ENCODE data around the gene ZNF512B.
A peak's percentile ranks its signal among the peaks of the same experiment; 100 is the strongest.
"Not testable (repeated sequence)": the region's sequence is repeated elsewhere in the genome, so short reads cannot be mapped to it uniquely, and the experiment has no call there.

ZNF512B gene

GRCh38 chr20:63960654-63961621, 8.8 kb downstream of the ZNF512B start:
- not testable (repeated sequence) for H3K27ac Mint-ChIP-seq, H3K9me3 Mint-ChIP-seq, H3K4me3 Mint-ChIP-seq, DNase-seq, ATAC-seq, H3K27me3 Mint-ChIP-seq
- peaks cover 25% of the 10 kb centered on the region for H3K4me1 Mint-ChIP-seq

GRCh38 chr20:63959699-63960075, 10.0 kb downstream of the ZNF512B start:
- H3K4me1 Mint-ChIP-seq, result peaks cover 33% of the 10 kb centered on the region
- H3K27me3 Mint-ChIP-seq, result no peaks in the 10 kb centered on the region
- H3K27ac Mint-ChIP-seq, result peak overlapping the region in 1 of 2 donors; percentile 27

GRCh38 chr20:63958964-63959698, 10.6 kb downstream of the ZNF512B start:
- no peak for DNase-seq
- Mint-ChIP-seq H3K4me1 (peaks cover 39% of the 10 kb centered on the region), H3K4me3 (peak overlapping the region in 1 of 2 donors; percentile 55), H3K27ac (peak overlapping the region in 1 of 2 donors; percentile 96), H3K9me3 (no peaks in the 10 kb centered on the region), H3K27me3 (no peaks in the 10 kb centered on the region)
- no peak for ATAC-seq

More at GRCh38 chr20:63959699-63960075, 10.0 kb downstream of the ZNF512B start:
- ATAC-seq, result no peak
- Mint-ChIP-seq H3K9me3 (no peaks in the 10 kb centered on the region), H3K4me3 (no peak overlapping the region)
- DNase-seq, result no peak

GRCh38 chr20:63958471-63958870, 11.3 kb downstream of the ZNF512B start:
- H3K27ac Mint-ChIP-seq, result no peak overlapping the region
- H3K4me1 Mint-ChIP-seq, result peaks cover 45% of the 10 kb centered on the region
- peak overlapping the region in 1 of 2 donors; percentile 55 for H3K4me3 Mint-ChIP-seq

GRCh38 chr20:63957690-63958441, 11.9 kb downstream of the ZNF512B start:
- peaks cover 51% of the 10 kb centered on the region for H3K4me1 Mint-ChIP-seq
- no peaks in the 10 kb centered on the region for H3K27me3 Mint-ChIP-seq
- DNase-seq (peak; percentile 38 to 52), ATAC-seq (no peak)
- H3K4me3 Mint-ChIP-seq, result peak overlapping the region; percentile 78 to 90
- H3K27ac Mint-ChIP-seq, result peak overlapping the region in 1 of 2 donors; percentile 85
- H3K9me3 Mint-ChIP-seq, result no peaks in the 10 kb centered on the region

More at GRCh38 chr20:63958471-63958870, 11.3 kb downstream of the ZNF512B start:
- DNase-seq (no peak), ATAC-seq (no peak)
- no peaks in the 10 kb centered on the region for H3K9me3 Mint-ChIP-seq
- H3K27me3 Mint-ChIP-seq, result no peaks in the 10 kb centered on the region

- H3K27me3 Mint-ChIP-seq, result no peaks in the 10 kb centered on the region
- peak overlapping the region; percentile 90 to 96 for H3K27ac Mint-ChIP-seq
- DNase-seq, result peak; percentile 75 to 82
- peak; percentile 65 for ATAC-seq
- no peaks in the 10 kb centered on the region for H3K9me3 Mint-ChIP-seq
- peak overlapping the region; percentile 78 to 90 for H3K4me3 Mint-ChIP-seq
- H3K4me1 Mint-ChIP-seq, result peaks cover 58% of the 10 kb centered on the region
These were observed 12.6 kb downstream of the ZNF512B start for GRCh38 chr20:63957004-63957689.

- Mint-ChIP-seq H3K27me3 (no peaks in the 10 kb centered on the region), H3K27ac (peak overlapping the region; percentile 50 to 96), H3K4me3 (peak overlapping the region; percentile 78 to 90), H3K4me1 (peaks cover 63% of the 10 kb centered on the region), H3K9me3 (no peaks in the 10 kb centered on the region)
- no peak for ATAC-seq
- DNase-seq, result no peak
These were observed 13.1 kb downstream of the ZNF512B start for GRCh38 chr20:63956664-63957003.

- Mint-ChIP-seq H3K27me3 (no peaks in the 10 kb centered on the region), H3K4me3 (peak within 1 kb of the TSS; percentile 83 to 90), H3K27ac (peak within 1 kb of the TSS; percentile 90 to 96), H3K4me1 (peaks cover 68% of the 10 kb centered on the region), H3K9me3 (no peaks in the 10 kb centered on the region)
- DNase-seq, result peak; percentile 87 to 93
- peak; percentile 83 for ATAC-seq
These were observed 13.7 kb downstream of the ZNF512B start, which contains the start of gene UCKL1 for GRCh38 chr20:63955827-63956663. Gene UCKL1, minus strand, starts transcription at chr20:63956416. Its CDS starts 44 bp downstream, at chr20:63956372.

- no peak for DNase-seq
- peak overlapping the region; percentile 65 to 95 for H3K27ac Mint-ChIP-seq
- H3K9me3 Mint-ChIP-seq, result no peaks in the 10 kb centered on the region
- peak; percentile 14 for ATAC-seq
- H3K4me3 Mint-ChIP-seq, result peak overlapping the region; percentile 83 to 90
- H3K27me3 Mint-ChIP-seq, result no peaks in the 10 kb centered on the region
- H3K4me1 Mint-ChIP-seq, result peaks cover 72% of the 10 kb centered on the region
These were observed 14.4 kb downstream of the ZNF512B start for GRCh38 chr20:63955281-63955826.

GRCh38 chr20:63953764-63954429, 15.8 kb downstream of the ZNF512B start:
- Mint-ChIP-seq H3K27ac (no peak overlapping the region), H3K4me3 (peak overlapping the region; percentile 83 to 90), H3K27me3 (no peaks in the 10 kb centered on the region), H3K9me3 (no peaks in the 10 kb centered on the region), H3K4me1 (peaks cover 80% of the 10 kb centered on the region)
- DNase-seq (no peak), ATAC-seq (no peak)

GRCh38 chr20:63952769-63953168, 17.0 kb downstream of the ZNF512B start:
- peak overlapping the region in 1 of 2 donors; percentile 42 for H3K27ac Mint-ChIP-seq
- H3K4me3 Mint-ChIP-seq, result no peak overlapping the region
- H3K4me1 Mint-ChIP-seq, result peaks cover 80% of the 10 kb centered on the region
- DNase-seq (no peak), ATAC-seq (no peak)
- H3K9me3 Mint-ChIP-seq, result no peaks in the 10 kb centered on the region
- H3K27me3 Mint-ChIP-seq, result no peaks in the 10 kb centered on the region

- Mint-ChIP-seq H3K27me3 (no peaks in the 10 kb centered on the region), H3K4me3 (no peak overlapping the region), H3K4me1 (peaks cover 80% of the 10 kb centered on the region), H3K27ac (no peak overlapping the region), H3K9me3 (no peaks in the 10 kb centered on the region)
- no peak for DNase-seq
- ATAC-seq, result no peak
These were observed 17.6 kb downstream of the ZNF512B start for GRCh38 chr20:63952210-63952535.

- H3K4me1 Mint-ChIP-seq, result peaks cover 82% of the 10 kb centered on the region
- no peak for ATAC-seq
- no peaks in the 10 kb centered on the region for H3K9me3 Mint-ChIP-seq
- H3K27ac Mint-ChIP-seq, result no peak overlapping the region
- H3K27me3 Mint-ChIP-seq, result no peaks in the 10 kb centered on the region
- no peak for DNase-seq
- no peak overlapping the region for H3K4me3 Mint-ChIP-seq
These were observed 18.1 kb downstream of the ZNF512B start for GRCh38 chr20:63951398-63952209.
